Brain microvascular endothelial cell (primary cell): ENCODE data around the gene DISC1.

Experiments used
- DNase-seq: peaks from one replicate; pipeline ENCODE4 v3.0.0-alpha.2; 2020
- H3K27ac ChIP-seq: fragments of 250-450 bp; sonication (Bioruptor Pico); 2 replicates; pipeline ENCODE4 v1.5.1; 2020; ENCODE audit warnings: mild to moderate bottlenecking, moderate library complexity
- H3K27me3 ChIP-seq: fragments of 250-450 bp; sonication (Bioruptor Pico); replicated peaks from 2 replicates; pipeline ENCODE4 v1.5.1; 2020; ENCODE audit warnings: mild to moderate bottlenecking
- H3K36me3 ChIP-seq: fragments of 250-450 bp; sonication (Bioruptor Pico); replicated peaks from 2 replicates; pipeline ENCODE4 v1.5.1; 2020; ENCODE audit warnings: mild to moderate bottlenecking
- H3K4me3 ChIP-seq: 2 replicates; pipeline ENCODE4 v1.5.1; 2011; ENCODE audit warnings: low read depth, mild to moderate bottlenecking, control low read depth, low read length, moderate library complexity
- in situ Hi-C: cut with HindIII; loops from 2 replicates; pipeline ENCODE4 v1.10.0; 2017; ENCODE audit warnings: low sequenced_read_pairs, low pct_ligation_motif_present
- TF ChIP-seq, protein P1 (sequence below): IDR thresholded peaks from 2 replicates; pipeline ENCODE4 v1.5.1; 2011; ENCODE audit warnings: low read depth, mild to moderate bottlenecking, moderate library complexity, low read length, control low read depth, inconsistent platforms; ENCODE audit errors: missing control alignments

The DISC1 gene

DNA sequence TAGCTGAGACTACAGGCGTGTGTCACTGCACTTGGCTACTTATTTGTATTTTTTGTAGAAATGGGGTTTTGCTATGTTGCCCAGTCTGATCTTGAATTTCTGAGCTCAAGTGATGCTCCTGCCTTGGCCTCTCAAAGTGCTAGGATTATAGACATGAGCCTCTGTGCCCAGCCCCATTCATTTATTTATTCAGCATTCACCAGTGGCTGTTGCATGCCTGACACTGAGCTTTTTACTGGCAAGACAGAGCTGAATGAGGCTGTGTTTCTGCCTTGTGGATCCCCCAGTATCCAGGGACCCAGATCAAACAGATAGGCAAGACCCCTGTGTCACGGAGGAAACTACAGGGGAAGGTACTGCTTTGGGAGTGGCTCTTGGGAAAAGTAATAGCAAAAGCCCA is 109.4 kb downstream of the DISC1 start:
- Histone ChIP-seq H3K27ac (no peak overlapping the region), H3K4me3 (no peak overlapping the region), H3K27me3 (no peaks in the 10 kb centered on the region), H3K36me3 (no peaks in the 10 kb centered on the region)
- TF ChIP-seq, protein P1, sequence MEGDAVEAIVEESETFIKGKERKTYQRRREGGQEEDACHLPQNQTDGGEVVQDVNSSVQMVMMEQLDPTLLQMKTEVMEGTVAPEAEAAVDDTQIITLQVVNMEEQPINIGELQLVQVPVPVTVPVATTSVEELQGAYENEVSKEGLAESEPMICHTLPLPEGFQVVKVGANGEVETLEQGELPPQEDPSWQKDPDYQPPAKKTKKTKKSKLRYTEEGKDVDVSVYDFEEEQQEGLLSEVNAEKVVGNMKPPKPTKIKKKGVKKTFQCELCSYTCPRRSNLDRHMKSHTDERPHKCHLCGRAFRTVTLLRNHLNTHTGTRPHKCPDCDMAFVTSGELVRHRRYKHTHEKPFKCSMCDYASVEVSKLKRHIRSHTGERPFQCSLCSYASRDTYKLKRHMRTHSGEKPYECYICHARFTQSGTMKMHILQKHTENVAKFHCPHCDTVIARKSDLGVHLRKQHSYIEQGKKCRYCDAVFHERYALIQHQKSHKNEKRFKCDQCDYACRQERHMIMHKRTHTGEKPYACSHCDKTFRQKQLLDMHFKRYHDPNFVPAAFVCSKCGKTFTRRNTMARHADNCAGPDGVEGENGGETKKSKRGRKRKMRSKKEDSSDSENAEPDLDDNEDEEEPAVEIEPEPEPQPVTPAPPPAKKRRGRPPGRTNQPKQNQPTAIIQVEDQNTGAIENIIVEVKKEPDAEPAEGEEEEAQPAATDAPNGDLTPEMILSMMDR: no peak
- no peak for DNase-seq
- in situ Hi-C loops: no loop called here

DNA sequence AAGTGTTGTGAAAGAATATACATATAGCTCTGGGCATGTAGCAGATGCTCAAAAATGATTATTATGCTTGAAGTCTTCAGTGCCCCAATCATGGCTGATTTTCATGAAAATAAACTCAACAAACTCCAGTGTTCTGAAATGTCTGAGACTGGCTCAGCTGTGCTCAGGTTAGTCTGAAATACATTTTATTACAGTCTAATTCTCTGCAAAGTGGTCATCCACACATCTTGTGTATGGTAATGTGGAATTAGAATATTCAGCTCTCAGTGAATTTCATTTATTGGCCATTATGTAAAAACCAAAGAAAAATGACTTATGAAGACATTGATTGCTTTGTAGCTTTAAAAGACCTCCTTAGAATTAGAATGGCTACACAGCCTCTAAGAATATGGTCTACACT is 109.9 kb downstream of the DISC1 start:
- in situ Hi-C loops: no loop called here
- H3K4me3 ChIP-seq: no peak overlapping the region
- no peaks in the 10 kb centered on the region for H3K27me3 ChIP-seq
- TF ChIP-seq, protein P1: no peak
- H3K36me3 ChIP-seq: no peaks in the 10 kb centered on the region
- no peak for DNase-seq
- no peak overlapping the region for H3K27ac ChIP-seq

DNA sequence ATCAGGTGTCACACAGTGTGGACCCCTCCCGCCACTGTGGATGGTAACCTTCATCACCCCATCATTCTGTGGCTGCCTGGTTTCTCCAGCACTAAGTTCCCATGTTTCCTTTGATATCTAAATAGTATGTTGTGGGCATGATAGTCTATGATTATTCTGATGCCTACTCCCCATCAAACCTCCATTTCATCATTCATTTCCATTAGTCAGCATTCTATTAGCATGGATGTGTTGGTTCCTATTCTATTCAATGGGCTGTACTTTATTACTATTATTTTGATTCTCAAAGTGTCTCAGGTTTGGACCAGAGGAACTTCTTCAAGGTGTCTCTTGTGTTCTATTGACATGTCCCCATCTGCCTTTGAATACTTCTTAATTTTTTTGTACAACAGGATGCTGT is 112.0 kb downstream of the DISC1 start:
- TF ChIP-seq, protein P1: no peak
- Histone ChIP-seq H3K36me3 (no peaks in the 10 kb centered on the region), H3K4me3 (no peak overlapping the region), H3K27ac (no peak overlapping the region), H3K27me3 (no peaks in the 10 kb centered on the region)
- in situ Hi-C loops: no loop called here
- DNase-seq: no peak

DNA sequence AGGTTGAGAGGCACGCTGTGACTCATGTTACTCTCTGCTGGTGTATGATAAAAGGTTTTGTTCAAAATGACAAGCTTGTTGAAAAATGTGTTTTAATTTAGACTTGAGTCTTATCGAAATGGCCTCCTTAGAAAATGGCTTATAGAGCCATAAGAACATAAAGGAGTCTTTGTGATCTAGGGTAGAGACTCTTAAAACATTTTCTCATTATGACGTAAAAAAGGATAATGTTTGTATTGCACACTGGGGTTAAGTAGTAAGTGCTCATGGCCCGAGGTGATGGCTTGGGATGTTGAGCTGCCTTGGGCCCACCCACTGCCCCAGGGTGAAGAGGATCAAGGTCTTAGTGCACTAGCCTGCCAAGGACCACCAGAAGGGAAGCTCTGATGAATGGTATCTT is 117.4 kb downstream of the DISC1 start:
- Histone ChIP-seq H3K27me3 (no peaks in the 10 kb centered on the region), H3K4me3 (no peak overlapping the region), H3K27ac (no peak overlapping the region), H3K36me3 (no peaks in the 10 kb centered on the region)
- no peak for DNase-seq
- in situ Hi-C loops: no loop called here
- TF ChIP-seq, protein P1: no peak

DNA sequence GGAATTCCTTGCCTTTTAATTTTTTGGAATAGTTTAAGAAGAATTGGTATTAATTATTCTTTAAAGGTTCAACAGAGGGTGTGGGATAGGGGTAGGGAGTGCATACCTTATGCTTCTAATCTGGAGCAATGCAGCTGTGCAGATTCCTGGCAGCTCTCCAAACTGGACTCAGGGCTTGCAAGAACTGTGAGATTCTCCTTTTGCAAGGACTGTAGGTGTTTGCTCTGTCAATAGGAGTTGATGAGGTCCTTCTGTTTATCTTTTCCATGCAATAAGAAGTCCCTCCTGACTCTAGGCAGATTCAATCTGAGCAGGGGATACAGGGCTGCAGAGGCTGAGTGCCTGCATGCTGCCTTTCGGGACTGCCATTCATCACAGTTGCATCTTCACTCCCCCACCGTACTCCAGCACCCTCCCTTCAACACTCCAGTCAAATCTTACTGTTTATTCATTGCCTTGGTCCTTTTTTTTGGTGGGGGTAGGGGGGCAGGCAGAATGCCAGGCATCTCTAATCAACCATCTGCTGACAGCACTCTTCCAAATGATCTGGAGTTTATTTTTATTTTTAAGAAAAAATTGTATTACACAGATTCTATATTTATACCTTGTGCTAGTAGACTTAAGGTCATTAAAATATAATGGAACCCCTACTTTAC is 122.3 kb downstream of the DISC1 start:
- no peak overlapping the region for H3K4me3 ChIP-seq
- H3K27me3 ChIP-seq: no peaks in the 10 kb centered on the region
- H3K27ac ChIP-seq: no peak overlapping the region
- in situ Hi-C loops: no loop called here
- no peaks in the 10 kb centered on the region for H3K36me3 ChIP-seq
- DNase-seq: no peak
- TF ChIP-seq, protein P1: no peak

DNA sequence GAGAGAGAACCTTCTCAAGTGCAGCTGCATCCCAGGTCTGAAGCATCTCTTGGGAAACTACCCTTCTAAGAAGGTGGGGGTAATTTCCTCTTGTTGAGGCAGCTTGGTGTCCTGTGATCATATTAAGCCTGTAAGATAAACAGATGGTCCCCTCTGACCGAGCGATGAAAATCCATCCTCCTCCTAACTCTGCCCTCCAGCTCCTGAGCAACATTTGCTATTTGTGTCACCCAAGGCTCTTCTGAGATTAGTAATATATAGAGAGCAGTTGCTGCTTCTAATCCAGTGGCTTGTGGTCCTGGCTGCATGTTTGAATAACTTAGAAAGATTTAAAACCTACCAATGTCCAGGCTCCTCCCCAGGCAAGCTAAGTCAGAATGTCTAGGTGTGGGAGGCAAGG is 123.7 kb downstream of the DISC1 start:
- H3K27me3 ChIP-seq: no peaks in the 10 kb centered on the region
- H3K27ac ChIP-seq: no peak overlapping the region
- DNase-seq: no peak
- H3K4me3 ChIP-seq: no peak overlapping the region
- TF ChIP-seq, protein P1: no peak
- H3K36me3 ChIP-seq: no peaks in the 10 kb centered on the region
- in situ Hi-C loops: no loop called here
